AG10803 (cell line): ENCODE data around the gene ZNF236.
A peak's percentile ranks its signal among the peaks of the same experiment; 100 is the strongest.

Source experiments
- DNase-seq: peaks from one replicate; pipeline ENCODE4 v3.0.0; 2010; ENCODE audit warnings: low read depth
- H3K4me3 ChIP-seq: 2 replicates; pipeline ENCODE4 v1.5.1; 2011; ENCODE audit warnings: mild to moderate bottlenecking, low read length, control low read depth
- CTCF ChIP-seq: conservative IDR thresholded peaks from 2 replicates; pipeline ENCODE4 v1.5.1; 2011; ENCODE audit warnings: mild to moderate bottlenecking, low read length, control low read depth, inconsistent platforms

The ZNF236 gene

GRCh38 chr18:77000527-77000926 is 178.2 kb downstream of the ZNF236 start:
- peak; percentile 24 for DNase-seq
- TF ChIP-seq CTCF, result peak; percentile 99
- peak overlapping the region; percentile 39 for H3K4me3 ChIP-seq

GRCh38 chr18:77001041-77001440 is 178.7 kb downstream of the ZNF236 start:
- TF ChIP-seq CTCF, result no peak
- DNase-seq, result no peak
- H3K4me3 ChIP-seq, result no peak overlapping the region

- no peak for DNase-seq
- no peak for TF ChIP-seq CTCF
- no peak overlapping the region for H3K4me3 ChIP-seq
Measured at GRCh38 chr18:77001979-77002378, 179.6 kb downstream of the ZNF236 start.

GRCh38 chr18:77002496-77002895 is 180.1 kb downstream of the ZNF236 start:
- no peak for DNase-seq
- TF ChIP-seq CTCF, result no peak
- H3K4me3 ChIP-seq, result no peak overlapping the region

- DNase-seq, result no peak
- no peak for TF ChIP-seq CTCF
- no peak overlapping the region for H3K4me3 ChIP-seq
Measured at GRCh38 chr18:77003316-77003715, 181.0 kb downstream of the ZNF236 start.

GRCh38 chr18:77004555-77005380 is 182.4 kb downstream of the ZNF236 start:
- H3K4me3 ChIP-seq, result no peak overlapping the region
- TF ChIP-seq CTCF, result no peak
- DNase-seq, result no peak

GRCh38 chr18:77005651-77006195 is 183.4 kb downstream of the ZNF236 start:
- no peak for TF ChIP-seq CTCF
- H3K4me3 ChIP-seq, result no peak overlapping the region
- no peak for DNase-seq
